H54 (cell line): ENCODE results near the gene SRPX.
A peak's percentile ranks its signal among the peaks of the same experiment; 100 is the strongest.

Experiments used
- DNase-seq: peaks from one replicate; pipeline ENCODE4 v3.0.0; 2011; ENCODE audit warnings: low spot score, mixed read lengths; ENCODE audit not compliant: insufficient read length
- FAIRE-seq: peaks from 3 replicates; lab custom pipeline; 2011; peaks lifted over from hg19 to GRCh38; lab: Jason Lieb, UNC
- POLR2A ChIP-seq: IDR thresholded peaks from 2 replicates; pipeline ENCODE4 v1.6.1; 2011; ENCODE audit warnings: low read depth, mild to moderate bottlenecking, low read length

Gene SRPX, protein sequence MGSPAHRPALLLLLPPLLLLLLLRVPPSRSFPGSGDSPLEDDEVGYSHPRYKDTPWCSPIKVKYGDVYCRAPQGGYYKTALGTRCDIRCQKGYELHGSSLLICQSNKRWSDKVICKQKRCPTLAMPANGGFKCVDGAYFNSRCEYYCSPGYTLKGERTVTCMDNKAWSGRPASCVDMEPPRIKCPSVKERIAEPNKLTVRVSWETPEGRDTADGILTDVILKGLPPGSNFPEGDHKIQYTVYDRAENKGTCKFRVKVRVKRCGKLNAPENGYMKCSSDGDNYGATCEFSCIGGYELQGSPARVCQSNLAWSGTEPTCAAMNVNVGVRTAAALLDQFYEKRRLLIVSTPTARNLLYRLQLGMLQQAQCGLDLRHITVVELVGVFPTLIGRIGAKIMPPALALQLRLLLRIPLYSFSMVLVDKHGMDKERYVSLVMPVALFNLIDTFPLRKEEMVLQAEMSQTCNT

DNA sequence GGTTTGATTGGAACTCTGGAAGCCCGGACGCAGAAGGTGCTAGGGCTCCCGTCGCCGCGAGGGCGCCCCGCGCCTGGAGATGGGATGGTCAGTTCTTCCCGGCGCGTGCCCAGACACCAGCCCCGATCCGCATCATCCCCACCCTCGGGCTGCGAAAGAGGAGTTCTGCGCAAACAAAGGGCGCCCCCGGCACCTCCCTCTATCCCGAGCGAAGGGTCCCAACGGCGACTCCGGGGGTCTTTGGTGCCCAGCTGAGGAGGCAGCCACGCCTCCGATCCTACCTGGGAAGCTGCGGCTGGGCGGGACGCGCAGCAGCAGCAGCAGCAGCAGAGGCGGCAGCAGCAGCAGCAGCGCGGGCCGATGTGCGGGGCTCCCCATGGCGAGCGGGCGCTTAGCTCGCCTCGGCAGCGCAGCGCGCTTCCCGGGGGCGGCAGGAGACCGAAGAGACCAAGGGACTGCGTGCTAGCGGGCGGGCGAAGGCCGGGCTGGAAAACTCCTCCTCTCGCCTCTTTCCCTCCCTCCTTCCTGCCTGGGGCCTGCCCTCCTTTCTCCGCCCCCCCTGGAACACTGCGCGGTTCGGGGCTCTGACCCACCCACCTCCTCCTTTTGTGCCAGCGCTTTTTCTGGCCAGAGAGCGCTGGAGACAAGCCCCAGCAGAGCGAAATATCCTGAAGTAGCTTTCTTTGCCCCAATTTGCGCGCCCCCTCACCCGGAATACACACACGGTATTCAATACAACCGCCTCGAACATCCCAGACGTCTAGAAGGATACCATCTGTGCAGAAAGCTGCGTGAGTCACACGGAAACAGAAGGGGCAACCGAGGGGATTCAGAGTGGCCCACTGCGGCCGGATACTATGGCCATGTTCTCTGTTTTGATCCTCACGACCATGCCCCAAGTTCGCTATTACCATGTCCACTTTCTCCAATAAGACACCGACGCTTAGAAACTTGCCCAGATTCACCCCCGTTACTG lies at the start of gene SRPX:
TSS of gene SRPX (minus strand) at position 457 of the 976 bp plus-strand sequence. CDS start at position 378, 79 bp downstream.
- no peak for FAIRE-seq
- TF ChIP-seq POLR2A = no peak
- DNase-seq = no peak

GRCh38 chrX:38268011-38268410 lies 47.3 kb upstream of the SRPX start:
- FAIRE-seq (no peak), DNase-seq (no peak)
- TF ChIP-seq POLR2A = no peak

DNA sequence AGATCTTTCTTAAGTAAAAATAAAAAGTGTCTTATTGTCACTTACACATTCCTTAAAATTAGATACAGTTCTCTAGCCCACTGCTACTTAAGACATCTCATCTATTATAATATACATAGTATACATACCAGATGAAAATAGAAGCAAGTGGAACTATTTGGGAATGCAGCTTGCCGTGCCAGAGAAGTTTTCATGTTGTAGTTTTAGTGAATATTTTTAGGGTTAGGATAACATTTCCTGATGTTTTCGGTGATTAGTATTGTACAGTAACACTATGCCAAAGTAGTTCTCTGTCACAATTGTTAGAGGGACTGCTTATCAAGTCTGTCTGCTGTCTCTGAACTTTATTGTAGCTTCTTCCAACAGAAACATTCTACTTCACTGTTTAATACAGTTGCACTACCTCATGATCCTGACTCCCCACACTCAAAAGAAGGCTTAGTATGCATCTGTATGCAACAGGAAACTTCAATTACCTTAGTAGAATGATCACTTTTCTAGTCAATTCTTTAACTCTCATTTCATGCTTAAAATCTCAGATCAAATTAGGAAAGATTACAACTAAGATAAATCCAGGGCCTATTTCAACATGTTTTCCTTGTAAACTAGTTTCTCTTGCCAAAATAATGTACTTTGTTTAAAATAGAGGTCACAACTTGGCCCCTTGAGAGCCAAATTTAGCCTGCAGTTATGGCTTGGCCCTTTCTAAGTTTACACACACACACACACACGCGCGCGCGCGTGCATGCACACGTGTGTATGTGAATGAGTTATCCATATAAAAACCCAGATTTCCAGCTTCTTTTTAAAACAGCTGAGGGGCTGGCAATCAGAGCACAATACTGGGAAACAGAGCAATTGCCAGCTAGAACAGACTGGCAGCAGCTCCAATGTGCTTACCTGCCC lies 42.3 kb upstream of the SRPX start:
- DNase-seq (no peak), FAIRE-seq (no peak)
- TF ChIP-seq POLR2A = no peak

DNA sequence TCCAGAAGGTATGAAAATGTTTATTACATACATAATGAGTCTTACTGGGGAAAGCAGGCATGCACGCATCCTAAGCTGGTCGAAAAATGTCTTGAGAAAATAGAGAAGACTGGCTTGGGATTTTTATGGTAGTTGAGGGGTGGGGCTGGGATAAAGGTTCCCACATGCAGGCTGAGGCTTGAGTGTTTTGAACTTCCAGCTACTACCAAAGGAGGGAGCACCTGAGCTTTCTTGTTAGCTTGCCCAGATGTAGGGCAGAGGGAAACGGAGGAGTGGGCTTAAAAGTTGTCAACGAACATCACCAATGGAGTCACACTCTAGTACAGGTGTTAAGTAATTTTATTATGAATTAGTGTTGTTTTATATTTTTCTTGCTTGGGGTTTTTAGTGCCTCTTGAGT lies 39.6 kb upstream of the SRPX start:
- TF ChIP-seq POLR2A = no peak
- DNase-seq = no peak
- no peak for FAIRE-seq

- DNase-seq (no peak), FAIRE-seq (no peak)
- TF ChIP-seq POLR2A = no peak
Measured at GRCh38 chrX:38256019-38256418, 35.3 kb upstream of the SRPX start.

DNA sequence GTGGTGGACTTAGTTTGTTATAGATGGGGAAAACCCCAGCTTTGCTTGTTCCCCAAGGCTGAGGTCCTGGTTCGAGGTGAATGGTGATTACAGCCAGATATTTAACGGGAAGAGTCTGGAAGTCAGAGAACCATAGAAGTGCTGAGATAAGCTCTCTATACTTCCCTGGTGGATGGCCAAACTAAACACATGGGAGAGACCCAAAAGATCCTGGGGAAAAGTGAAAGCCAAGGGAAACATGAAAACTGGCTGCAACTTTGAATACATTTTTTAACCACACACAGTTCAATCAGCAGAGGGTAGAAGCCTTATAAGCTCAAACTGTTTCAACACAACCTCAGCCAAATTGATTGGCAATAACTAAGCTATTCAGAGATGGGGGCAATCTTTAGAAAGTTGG lies 29.3 kb upstream of the SRPX start:
- TF ChIP-seq POLR2A = no peak
- DNase-seq (no peak), FAIRE-seq (no peak)

DNA sequence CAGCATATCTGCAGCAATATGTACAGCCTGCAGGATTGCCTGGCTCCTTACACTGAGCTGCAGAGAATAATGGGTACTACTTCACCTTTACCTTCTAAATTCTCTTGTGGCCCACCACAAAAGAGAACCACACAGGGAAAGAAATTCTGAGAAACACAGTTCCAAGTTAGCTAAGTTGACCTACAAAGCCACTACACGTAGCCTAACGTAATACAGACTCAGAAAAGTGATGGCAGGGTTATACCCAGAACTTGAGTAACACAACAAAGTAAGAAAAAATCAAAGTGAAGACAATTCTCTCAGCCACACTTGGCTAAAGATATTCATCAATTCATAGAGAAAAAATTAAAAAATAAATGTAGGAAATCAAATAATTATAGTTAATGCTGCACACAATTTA lies 26.4 kb upstream of the SRPX start:
- no peak for FAIRE-seq
- DNase-seq = no peak
- no peak for TF ChIP-seq POLR2A

- FAIRE-seq (no peak), DNase-seq (no peak)
- no peak for TF ChIP-seq POLR2A
Measured at GRCh38 chrX:38240541-38240940, 19.9 kb upstream of the SRPX start.

GRCh38 chrX:38236901-38237615 lies 16.4 kb upstream of the SRPX start:
- no peak for TF ChIP-seq POLR2A
- DNase-seq (no peak), FAIRE-seq (no peak)

GRCh38 chrX:38233891-38234667 lies 13.4 kb upstream of the SRPX start:
- DNase-seq = no peak
- no peak for TF ChIP-seq POLR2A

GRCh38 chrX:38232079-38232686 lies 11.5 kb upstream of the SRPX start:
- no peak for TF ChIP-seq POLR2A
- no peak for FAIRE-seq
- no peak for DNase-seq

More at GRCh38 chrX:38233891-38234667, 13.4 kb upstream of the SRPX start:
- peak; percentile 15 for FAIRE-seq

DNA sequence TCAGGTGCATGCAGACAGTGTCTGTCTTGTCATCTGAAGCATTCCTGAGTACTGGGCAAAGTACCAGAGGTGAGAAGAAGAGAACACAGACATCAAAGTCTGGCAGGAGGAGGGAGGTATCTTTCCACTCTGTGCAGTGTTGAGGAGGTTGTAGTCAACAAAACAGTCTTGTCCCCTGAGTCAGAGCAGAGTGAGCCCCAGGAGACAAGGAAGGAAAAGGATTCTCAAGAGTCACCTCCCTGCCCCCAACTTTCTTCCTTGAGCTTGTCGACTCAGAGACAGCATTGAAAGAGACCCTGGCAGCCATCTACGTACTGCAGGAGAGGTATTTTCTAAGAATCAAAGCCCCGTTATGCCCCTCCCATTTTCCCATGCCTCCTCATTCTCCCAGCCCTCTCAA lies 4.4 kb upstream of the SRPX start:
- TF ChIP-seq POLR2A = no peak
- no peak for DNase-seq
- FAIRE-seq = no peak
